GM23248 (cell line): ENCODE data around the gene SIGLEC15. TPM values are rescaled to one million over a fixed set of nuclear protein-coding genes. Genes with fewer than 3 reads are reported as not detected.

Source experiments
- DNase-seq: peaks from one replicate; pipeline ENCODE4 v3.0.0-alpha.2; 2015
- H2AFZ ChIP-seq: fragments of 200-600 bp; sonication (generic); 2 replicates; pipeline ENCODE4 v1.6.1; 2016; ENCODE audit warnings: antibody characterized with exemption
- H3F3A ChIP-seq: fragments of 200-600 bp; sonication (generic); 2 replicates; pipeline ENCODE4 v1.6.1; 2016; ENCODE audit warnings: mild to moderate bottlenecking, antibody characterized with exemption, mixed run types; ENCODE audit not compliant: insufficient read depth
- H3K27ac ChIP-seq: fragments of 200-600 bp; sonication (generic); 2 replicates; pipeline ENCODE4 v1.5.1; 2016; ENCODE audit warnings: mild to moderate bottlenecking
- H3K27me3 ChIP-seq: fragments of 200-600 bp; sonication (generic); replicated peaks from 2 replicates; pipeline ENCODE4 v1.6.1; 2016; ENCODE audit warnings: mild to moderate bottlenecking; ENCODE audit not compliant: insufficient read depth
- H3K36me3 ChIP-seq: fragments of 200-600 bp; sonication (generic); 2 replicates; pipeline ENCODE4 v1.6.1; 2016; ENCODE audit warnings: low read depth, mild to moderate bottlenecking
- H3K4me1 ChIP-seq: fragments of 200-600 bp; sonication (generic); 2 replicates; pipeline ENCODE4 v1.6.1; 2016; ENCODE audit warnings: mild to moderate bottlenecking; ENCODE audit not compliant: insufficient read depth
- H3K4me2 ChIP-seq: fragments of 200-600 bp; sonication (generic); one replicate; pipeline ENCODE4 v1.6.1; 2016; ENCODE audit warnings: mild to moderate bottlenecking; ENCODE audit not compliant: unreplicated experiment
- H3K4me3 ChIP-seq: fragments of 200-600 bp; sonication (generic); 2 replicates; pipeline ENCODE4 v1.5.1; 2016; ENCODE audit warnings: mild to moderate bottlenecking
- H3K79me2 ChIP-seq: fragments of 200-600 bp; sonication (generic); 2 replicates; pipeline ENCODE4 v1.6.1; 2016; ENCODE audit warnings: mild to moderate bottlenecking; ENCODE audit not compliant: insufficient read depth
- H3K9ac ChIP-seq: fragments of 200-600 bp; sonication (generic); 2 replicates; pipeline ENCODE4 v1.6.1; 2016; ENCODE audit warnings: mild to moderate bottlenecking
- H3K9me2 ChIP-seq: fragments of 200-600 bp; sonication (generic); 2 replicates; pipeline ENCODE4 v1.6.1; 2016; ENCODE audit warnings: mixed run types, mild to moderate bottlenecking, moderate library complexity; ENCODE audit not compliant: insufficient read depth
- H3K9me3 ChIP-seq: fragments of 200-600 bp; sonication (generic); one replicate; pipeline ENCODE4 v1.6.1; 2017; ENCODE audit warnings: low read depth
- H4K20me1 ChIP-seq: fragments of 200-600 bp; sonication (generic); 2 replicates; pipeline ENCODE4 v1.6.0; 2016; ENCODE audit not compliant: insufficient read depth
- EZH2 ChIP-seq: fragments of 200-600 bp; sonication (generic); IDR thresholded peaks from 2 replicates; pipeline ENCODE4 v1.6.1; 2018; ENCODE audit warnings: antibody characterized with exemption, mild to moderate bottlenecking; ENCODE audit not compliant: insufficient read depth, poor library complexity, severe bottlenecking
- EZH2phosphoT487 ChIP-seq: fragments of 200-600 bp; sonication (generic); IDR thresholded peaks from 2 replicates; pipeline ENCODE4 v1.6.1; 2018; ENCODE audit warnings: antibody characterized with exemption, moderate library complexity, mild to moderate bottlenecking, low read depth; ENCODE audit not compliant: insufficient read depth
- WGBS, 2 experiments: methylation state at CpG; one replicate each; pipeline ENCODE4 v1.1.6; 2015 to 2017; ENCODE audit warnings: low lambda C conversion rate in 2 of 2, low coverage in 1 of 2; ENCODE audit errors: missing lambda C conversion rate in 2 of 2; 5-methylcytosine and 5-hydroxymethylcytosine counted together
- in situ Hi-C: fragments of 300-500 bp; cut with MboI; formaldehyde crosslinking; loops from 2 replicates; pipeline ENCODE4 v1.15.0; 2020
- polyA plus RNA-seq: library from polyadenylated mRNA; unstranded; fragments of >200 nt; fragmentation: Nextera tagmentation; extraction: Ambion mirVana; gene quantifications from 2 replicates; pipeline ENCODE4 v1.2.1, GENCODE V29; 2016
- total RNA-seq: library from RNA; depleted of rRNA; stranded (reverse); fragments of >200 nt; shearing (Covaris generic); gene quantifications from 2 replicates; pipeline ENCODE4 v1.2.3, GENCODE V29; 2014

Gene SIGLEC15
- total and polyA plus RNA-seq, 2 experiments from 2014 or later, result 0.22 to 0.69 TPM

DNA sequence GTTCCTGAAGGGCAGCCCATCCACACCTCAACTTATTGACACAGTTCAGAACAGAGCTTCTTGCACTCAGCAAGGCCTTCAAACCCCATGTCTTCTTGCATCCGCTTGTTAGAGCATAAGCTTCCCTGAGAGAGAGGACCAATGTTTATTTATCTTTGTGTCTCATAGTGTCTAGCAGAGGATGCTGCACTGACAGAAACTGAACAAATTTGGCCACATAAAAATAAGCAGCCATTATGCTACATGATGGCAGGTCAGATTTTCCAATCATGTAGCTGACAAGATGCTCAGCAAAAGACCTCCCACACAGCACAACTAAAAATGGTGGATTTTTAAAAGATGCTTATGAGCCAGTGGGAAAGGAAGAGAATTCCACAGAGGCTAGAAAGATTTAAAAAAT is 38.1 kb upstream of the SIGLEC15 start:
- peaks cover 33% of the 10 kb centered on the region for H3K4me1 ChIP-seq
- H3K4me2 ChIP-seq, result no peak overlapping the region
- H3K9me2 ChIP-seq, result no peaks in the 10 kb centered on the region; the same call in 1 of the 2 replicates
- H4K20me1 ChIP-seq, result no peaks in the 10 kb centered on the region
- H3K27me3 ChIP-seq, result no peaks in the 10 kb centered on the region
- no peaks in the 10 kb centered on the region for H3K36me3 ChIP-seq
- no peak overlapping the region for H3K4me3 ChIP-seq
- no peaks in the 10 kb centered on the region for H3K9me3 ChIP-seq
- TF ChIP-seq EZH2phosphoT487, result no peak
- TF ChIP-seq EZH2, result no peak
- peaks cover 35% of the 10 kb centered on the region for H3F3A ChIP-seq
- H3K9ac ChIP-seq, result no peak overlapping the region
- in situ Hi-C loops, result no loop called here
- H3K79me2 ChIP-seq, result no peaks in the 10 kb centered on the region
- no peak for DNase-seq
- H2AFZ ChIP-seq, result no peak overlapping the region
- WGBS, 2 experiments, result 100% methylated on average over 1 of the region's 1 CpG
- no peak overlapping the region for H3K27ac ChIP-seq

DNA sequence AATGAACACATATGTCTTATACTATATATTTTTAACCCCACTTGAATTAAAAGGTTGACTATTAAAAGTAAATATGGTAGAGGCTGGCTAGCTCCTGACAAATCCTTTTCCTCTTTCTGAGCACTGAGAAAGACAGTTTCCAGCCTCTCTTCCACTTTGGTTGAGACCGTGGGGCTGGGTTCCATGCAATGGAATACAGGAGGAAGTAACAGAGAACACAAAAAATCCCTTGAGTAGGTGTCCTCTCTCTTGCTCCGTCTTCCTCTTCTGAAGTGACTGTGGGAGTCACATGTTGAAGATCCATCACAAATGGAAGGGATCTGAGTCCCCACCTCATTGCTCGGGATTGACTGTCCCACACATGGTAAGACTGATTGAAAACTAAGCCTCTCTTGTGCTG is 36.6 kb upstream of the SIGLEC15 start:
- in situ Hi-C loops, result no loop called here
- Histone ChIP-seq H3F3A (peaks cover 35% of the 10 kb centered on the region), H3K79me2 (no peaks in the 10 kb centered on the region), H3K27me3 (no peaks in the 10 kb centered on the region), H2AFZ (no peak overlapping the region), H3K4me3 (no peak overlapping the region), H3K9me2 (no peaks in the 10 kb centered on the region), H3K9me3 (no peaks in the 10 kb centered on the region), H4K20me1 (no peaks in the 10 kb centered on the region), H3K27ac (no peak overlapping the region), H3K4me1 (peaks cover 34% of the 10 kb centered on the region), H3K9ac (no peak overlapping the region), H3K36me3 (no peaks in the 10 kb centered on the region), H3K4me2 (no peak overlapping the region)
- WGBS, 2 experiments, result 88 to 90% methylated on average over 3 of the region's 3 CpGs
- no peak for DNase-seq
- TF ChIP-seq EZH2phosphoT487 (no peak), EZH2 (no peak)

DNA sequence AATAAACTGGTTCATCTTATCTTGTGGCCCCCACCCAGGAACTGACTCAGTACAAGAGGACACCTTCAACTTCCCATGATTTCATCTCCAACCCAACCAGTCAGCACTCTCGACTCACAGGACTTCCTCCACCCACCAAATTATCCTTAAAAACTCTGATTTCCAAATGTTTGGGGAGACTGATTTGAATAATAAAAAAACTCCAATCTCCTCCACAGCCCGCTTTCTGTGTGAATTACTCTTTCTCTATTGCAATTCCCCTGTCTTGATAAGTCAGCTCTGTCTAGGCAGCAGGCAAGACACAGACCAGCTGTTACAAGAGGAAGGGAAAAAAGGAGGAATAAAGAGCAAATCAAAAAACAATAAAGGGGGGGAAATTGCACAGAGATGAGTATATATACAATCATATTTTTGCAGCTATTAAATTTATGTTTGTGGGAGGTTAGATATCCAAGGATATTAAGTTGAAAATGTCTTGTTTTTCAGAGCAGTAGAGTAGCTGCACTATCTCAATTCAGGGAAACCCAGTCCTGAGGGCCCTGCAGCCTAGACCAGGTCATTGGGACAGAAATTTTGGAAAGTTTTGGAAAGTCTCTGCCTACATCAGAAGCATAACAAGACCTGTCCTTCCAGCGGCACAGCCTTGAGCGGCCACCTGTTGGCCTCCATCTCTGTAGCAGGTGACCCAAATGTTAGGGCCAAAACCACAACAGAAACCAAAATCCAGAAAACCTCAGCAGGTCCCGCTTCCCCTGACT is 32.8 kb upstream of the SIGLEC15 start:
- Histone ChIP-seq H3K79me2 (no peaks in the 10 kb centered on the region), H4K20me1 (no peaks in the 10 kb centered on the region), H3K9ac (no peak overlapping the region), H3K9me2 (no peaks in the 10 kb centered on the region), H3K27ac (peak overlapping the region; percentile 71), H3F3A (peaks cover 29% of the 10 kb centered on the region), H3K36me3 (no peaks in the 10 kb centered on the region), H3K4me3 (no peak overlapping the region), H3K4me2 (peak overlapping the region; percentile 13), H3K9me3 (no peaks in the 10 kb centered on the region), H3K4me1 (peaks cover 16% of the 10 kb centered on the region), H3K27me3 (no peaks in the 10 kb centered on the region), H2AFZ (no peak overlapping the region)
- WGBS, 2 experiments, result 71 to 77% methylated on average over 5 of the region's 5 CpGs
- DNase-seq, result peak; percentile 25
- no peak for TF ChIP-seq EZH2phosphoT487
- TF ChIP-seq EZH2, result no peak
- in situ Hi-C loops, result no loop called here

DNA sequence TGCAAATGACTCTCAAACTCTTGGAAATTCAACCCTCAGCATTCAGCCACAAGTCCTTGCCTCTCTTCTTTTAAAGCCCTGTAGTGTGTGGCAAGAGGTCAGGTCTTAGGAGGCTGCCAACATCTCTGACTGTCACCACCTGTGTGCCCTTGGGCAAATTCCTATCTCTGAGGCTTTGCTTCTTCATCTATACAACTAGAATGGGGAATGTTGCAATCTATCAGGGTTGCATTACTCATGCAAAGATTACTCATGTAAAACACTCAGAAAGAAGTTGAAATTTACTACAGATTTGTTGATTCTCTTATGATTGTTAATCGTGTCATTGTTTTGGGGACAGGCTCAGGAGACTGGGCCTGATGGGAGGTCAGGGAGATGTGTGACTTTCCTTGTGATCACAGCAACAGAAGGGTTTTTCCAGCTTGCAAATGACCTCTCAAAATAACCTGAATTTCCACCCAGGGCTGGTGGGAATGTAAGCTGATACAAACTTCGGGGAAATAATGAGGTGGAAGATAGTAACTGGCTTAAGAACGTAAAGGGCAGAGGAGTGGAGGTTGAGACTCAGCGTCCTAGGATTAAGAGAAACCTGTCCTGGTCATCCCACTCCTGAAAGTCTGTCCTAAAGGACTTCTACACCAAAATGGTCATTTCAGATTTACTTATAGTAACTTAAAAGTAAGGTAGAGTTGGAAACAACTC is 32.1 kb upstream of the SIGLEC15 start:
- TF ChIP-seq EZH2phosphoT487 (0 out of 2 replicates have a peak, but pooled peaks have one; percentile 43), EZH2 (no peak)
- in situ Hi-C loops, result no loop called here
- WGBS, 2 experiments, result 56 to 59% methylated on average over 4 of the region's 4 CpGs
- peak overlapping the region; percentile 71 for H3K27ac ChIP-seq
- H3K79me2 ChIP-seq, result no peaks in the 10 kb centered on the region
- no peaks in the 10 kb centered on the region for H4K20me1 ChIP-seq
- H3K4me1 ChIP-seq, result peaks cover 16% of the 10 kb centered on the region
- no peak overlapping the region for H3K9ac ChIP-seq
- H3K27me3 ChIP-seq, result no peaks in the 10 kb centered on the region
- peaks cover 29% of the 10 kb centered on the region for H3F3A ChIP-seq
- H3K4me3 ChIP-seq, result no peak overlapping the region
- no peaks in the 10 kb centered on the region for H3K9me3 ChIP-seq
- DNase-seq, result peak; percentile 94
- H3K4me2 ChIP-seq, result peak overlapping the region; percentile 13
- H3K9me2 ChIP-seq, result no peaks in the 10 kb centered on the region
- no peak overlapping the region for H2AFZ ChIP-seq
- H3K36me3 ChIP-seq, result no peaks in the 10 kb centered on the region
